ENCODE data around the gene CSMD2. TPM values are rescaled to one million over a fixed set of nuclear protein-coding genes. Genes with fewer than 3 reads are reported as not detected.

The CSMD2 gene
- total and polyA plus RNA-seq, 2 donors (not counting 1 experiment from before 2014, with no cell fraction given), result 2.2 to 7.6 TPM

- H3K27me3 ChIP-seq (ENCODE audit: control insufficient read depth, insufficient read depth, low read length), result no peaks in the 10 kb centered on the region
- H3K9me3 ChIP-seq (ENCODE audit: control insufficient read depth, insufficient read depth, low read depth, low read length), result no peaks in the 10 kb centered on the region
- H4K20me1 ChIP-seq (ENCODE audit: control insufficient read depth, extremely low read depth, insufficient read depth, low read length), result no peaks in the 10 kb centered on the region
- H2AFZ ChIP-seq (ENCODE audit: low read length), result no peak overlapping the region
- H3K4me2 ChIP-seq (ENCODE audit: extremely low read depth, insufficient read depth, low read length), result no peak overlapping the region
- H3K27ac ChIP-seq (ENCODE audit: insufficient read depth, low read length), result no peak overlapping the region
- H3K4me3 ChIP-seq (replicated peaks in 1 of 4; ENCODE audit: control extremely low read depth in 1 of 4, insufficient read depth in 1 of 4, low read depth in 3 of 4, low read length in 4 of 4), result no peak overlapping the region
- no peaks in the 10 kb centered on the region for H3K36me3 ChIP-seq (ENCODE audit: control insufficient read depth, insufficient read depth, low read length)
- H3K9ac ChIP-seq (ENCODE audit: insufficient read depth, low read length), result no peak overlapping the region
- TF ChIP-seq EZH2 (IDR thresholded peaks at IDR 0.05; ENCODE audit: low read length, missing control alignments), result no peak
- no peak for TF ChIP-seq CTCF (conservative IDR thresholded peaks at IDR 0.05 in 1 of 2, IDR thresholded peaks at IDR 0.05 in 1 of 2; ENCODE audit: low read depth in 1 of 2, low read length in 2 of 2)
- no peaks in the 10 kb centered on the region for H3K79me2 ChIP-seq (ENCODE audit: control insufficient read depth, insufficient read depth, low read length)
- DNase-seq (ENCODE audit: low read depth in 2 of 2), result no peak
- H3K4me1 ChIP-seq (ENCODE audit: control insufficient read depth, extremely low read depth, insufficient read depth, low read length), result no peaks in the 10 kb centered on the region
These were observed 554.1 kb downstream of the CSMD2 start for GRCh38 chr1:33610864-33611455.

- Histone ChIP-seq H3K9me3 (ENCODE audit: control insufficient read depth, insufficient read depth, low read depth, low read length) (no peaks in the 10 kb centered on the region), H3K4me1 (ENCODE audit: control insufficient read depth, extremely low read depth, insufficient read depth, low read length) (no peaks in the 10 kb centered on the region), H3K27me3 (ENCODE audit: control insufficient read depth, insufficient read depth, low read length) (no peaks in the 10 kb centered on the region), H3K27ac (ENCODE audit: insufficient read depth, low read length) (no peak overlapping the region), H4K20me1 (ENCODE audit: control insufficient read depth, extremely low read depth, insufficient read depth, low read length) (no peaks in the 10 kb centered on the region), H2AFZ (ENCODE audit: low read length) (no peak overlapping the region), H3K79me2 (ENCODE audit: control insufficient read depth, insufficient read depth, low read length) (no peaks in the 10 kb centered on the region), H3K9ac (ENCODE audit: insufficient read depth, low read length) (no peak overlapping the region), H3K4me3 (replicated peaks in 1 of 4; ENCODE audit: control extremely low read depth in 1 of 4, insufficient read depth in 1 of 4, low read depth in 3 of 4, low read length in 4 of 4) (no peak overlapping the region), H3K4me2 (ENCODE audit: extremely low read depth, insufficient read depth, low read length) (no peak overlapping the region), H3K36me3 (ENCODE audit: control insufficient read depth, insufficient read depth, low read length) (no peaks in the 10 kb centered on the region)
- TF ChIP-seq EZH2 (IDR thresholded peaks at IDR 0.05; ENCODE audit: low read length, missing control alignments), result no peak
- TF ChIP-seq CTCF (conservative IDR thresholded peaks at IDR 0.05 in 1 of 2, IDR thresholded peaks at IDR 0.05 in 1 of 2; ENCODE audit: low read depth in 1 of 2, low read length in 2 of 2), result no peak
- no peak for DNase-seq (ENCODE audit: low read depth in 2 of 2)
These were observed 554.6 kb downstream of the CSMD2 start for GRCh38 chr1:33610391-33610790.

GRCh38 chr1:33609739-33610138 lies 555.3 kb downstream of the CSMD2 start:
- Histone ChIP-seq H2AFZ (ENCODE audit: low read length) (no peak overlapping the region), H3K4me2 (ENCODE audit: extremely low read depth, insufficient read depth, low read length) (no peak overlapping the region), H4K20me1 (ENCODE audit: control insufficient read depth, extremely low read depth, insufficient read depth, low read length) (no peaks in the 10 kb centered on the region), H3K79me2 (ENCODE audit: control insufficient read depth, insufficient read depth, low read length) (no peaks in the 10 kb centered on the region), H3K9me3 (ENCODE audit: control insufficient read depth, insufficient read depth, low read depth, low read length) (no peaks in the 10 kb centered on the region), H3K27me3 (ENCODE audit: control insufficient read depth, insufficient read depth, low read length) (no peaks in the 10 kb centered on the region), H3K9ac (ENCODE audit: insufficient read depth, low read length) (no peak overlapping the region), H3K4me3 (replicated peaks in 1 of 4; ENCODE audit: control extremely low read depth in 1 of 4, insufficient read depth in 1 of 4, low read depth in 3 of 4, low read length in 4 of 4) (no peak overlapping the region), H3K4me1 (ENCODE audit: control insufficient read depth, extremely low read depth, insufficient read depth, low read length) (no peaks in the 10 kb centered on the region), H3K36me3 (ENCODE audit: control insufficient read depth, insufficient read depth, low read length) (no peaks in the 10 kb centered on the region), H3K27ac (ENCODE audit: insufficient read depth, low read length) (no peak overlapping the region)
- no peak for TF ChIP-seq CTCF (conservative IDR thresholded peaks at IDR 0.05 in 1 of 2, IDR thresholded peaks at IDR 0.05 in 1 of 2; ENCODE audit: low read depth in 1 of 2, low read length in 2 of 2)
- TF ChIP-seq EZH2 (IDR thresholded peaks at IDR 0.05; ENCODE audit: low read length, missing control alignments), result no peak
- DNase-seq (ENCODE audit: low read depth in 2 of 2), result no peak
